IMR-90 (cell line): ENCODE measurements around the gene CCDC60. TPM values are rescaled to one million over a fixed set of nuclear protein-coding genes. Genes with fewer than 3 reads are reported as not detected.

Source experiments
- ATAC-seq: fragments of 200-7000 bp; cut with Tn5 transposase; 2 replicates; pipeline ENCODE4 v1.9.1; 2020; ENCODE audit warnings: low read depth, mild to moderate bottlenecking, moderate library complexity
- BruUV-seq: library from RNA; stranded (reverse); fragments of 400-500 nt; replicated peaks from 2 replicates; lab custom pipeline; 2021; lab: Mats Ljungman, UMichigan
- CTCF ChIA-PET: fragments of 300-600 bp; formaldehyde crosslinking; extraction: SDS; loops from one replicate; lab custom pipeline; 2021; ENCODE audit warnings: antibody characterized with exemption; lab: Yijun Ruan, JAX
- POLR2A ChIA-PET: fragments of 300-600 bp; sonication (Branson Sonifier 250); formaldehyde crosslinking; loops from one replicate; lab custom pipeline; 2022; ENCODE audit warnings: antibody characterized with exemption; ENCODE audit not compliant: unreplicated experiment; lab: Charles Lee
- DNase-seq: peaks from one replicate; pipeline ENCODE4 v3.0.0; 2013
- H2AFZ ChIP-seq: replicated peaks from 2 replicates; pipeline ENCODE3; 2013; ENCODE audit warnings: low read length, mild to moderate bottlenecking; ENCODE audit not compliant: poor library complexity
- H2AK5ac ChIP-seq: 2 replicates; pipeline ENCODE4 v1.6.1; 2013; ENCODE audit warnings: low read depth, low read length, inconsistent platforms
- H2AK9ac ChIP-seq: replicated peaks from 2 replicates; pipeline ENCODE3; 2013; ENCODE audit warnings: mild to moderate bottlenecking, low read depth, low read length, moderate library complexity; ENCODE audit not compliant: poor library complexity
- H2BK120ac ChIP-seq: 2 replicates; pipeline ENCODE4 v1.6.1; 2013; ENCODE audit warnings: low read depth, low read length, inconsistent platforms
- H2BK15ac ChIP-seq: 3 replicates; pipeline ENCODE4 v1.6.1; 2013; ENCODE audit warnings: low read depth, low read length, inconsistent platforms
- H2BK20ac ChIP-seq: 2 replicates; pipeline ENCODE4 v1.6.1; 2013; ENCODE audit warnings: low read depth, mild to moderate bottlenecking, inconsistent platforms, low read length, moderate library complexity
- H2BK5ac ChIP-seq: 2 replicates; pipeline ENCODE4 v1.6.1; 2013; ENCODE audit warnings: mild to moderate bottlenecking, low read depth, low read length, inconsistent platforms; ENCODE audit not compliant: poor library complexity, severe bottlenecking
- H3K14ac ChIP-seq: replicated peaks from 2 replicates; pipeline ENCODE4 v1.6.1; 2013; ENCODE audit warnings: low read depth, low read length, inconsistent platforms
- H3K18ac ChIP-seq: 2 replicates; pipeline ENCODE4 v1.6.1; 2013; ENCODE audit warnings: low read depth, low read length, control low read depth
- H3K23ac ChIP-seq: 2 replicates; pipeline ENCODE4 v1.6.1; 2013; ENCODE audit warnings: low read depth, low read length, inconsistent platforms
- H3K27ac ChIP-seq: 2 replicates; pipeline ENCODE4 v1.5.1; 2013; ENCODE audit warnings: mild to moderate bottlenecking, control low read depth, low read length; ENCODE audit not compliant: insufficient read depth
- H3K27me3 ChIP-seq: 2 replicates; pipeline ENCODE4 v1.6.1; 2013; ENCODE audit warnings: low read length; ENCODE audit not compliant: control insufficient read depth, insufficient read depth
- H3K36me3 ChIP-seq: 2 replicates; pipeline ENCODE4 v1.6.1; 2013; ENCODE audit warnings: low read length, mixed read lengths; ENCODE audit not compliant: control insufficient read depth, insufficient read depth
- H3K4ac ChIP-seq: 2 replicates; pipeline ENCODE4 v1.6.1; 2013; ENCODE audit warnings: low read depth, low read length, inconsistent platforms
- H3K4me1 ChIP-seq: 2 replicates; pipeline ENCODE4 v1.6.1; 2013; ENCODE audit warnings: low read length, mixed read lengths; ENCODE audit not compliant: control insufficient read depth, insufficient read depth
- H3K4me2 ChIP-seq: 2 replicates; pipeline ENCODE4 v1.6.1; 2013; ENCODE audit warnings: low read depth, mild to moderate bottlenecking, control low read depth, low read length, moderate library complexity
- H3K4me3 ChIP-seq: 2 replicates; pipeline ENCODE4 v1.5.1; 2013; ENCODE audit warnings: low read depth, mild to moderate bottlenecking, control low read depth, low read length, moderate library complexity; ENCODE audit not compliant: insufficient read depth
- H3K56ac ChIP-seq: 2 replicates; pipeline ENCODE4 v1.6.1; 2013; ENCODE audit warnings: low read length, inconsistent platforms; ENCODE audit not compliant: insufficient read depth; ENCODE audit errors: extremely low read depth
- H3K79me1 ChIP-seq, 2 experiments: 2 replicates each; pipeline ENCODE4 v1.6.1; 2013; ENCODE audit warnings: low read length in 2 of 2, inconsistent platforms in 1 of 2, low read depth in 1 of 2
- H3K9ac ChIP-seq: 2 replicates; pipeline ENCODE4 v1.6.1; 2013; ENCODE audit warnings: low read depth, low read length, control low read depth
- H3K9me1 ChIP-seq: 2 replicates; pipeline ENCODE4 v1.6.1; 2013; ENCODE audit warnings: low read length, inconsistent platforms; ENCODE audit not compliant: insufficient read depth
- H3K9me3 ChIP-seq: 2 replicates; pipeline ENCODE4 v1.6.1; 2013; ENCODE audit warnings: low read length; ENCODE audit not compliant: control insufficient read depth, insufficient read depth
- H4K20me1 ChIP-seq: 2 replicates; pipeline ENCODE4 v1.6.1; 2013; ENCODE audit warnings: low read length, inconsistent platforms; ENCODE audit not compliant: insufficient read depth
- H4K5ac ChIP-seq: 2 replicates; pipeline ENCODE4 v1.6.1; 2013; ENCODE audit warnings: mild to moderate bottlenecking, low read depth, low read length, control low read depth
- H4K8ac ChIP-seq, 2 experiments: 2 replicates each; pipeline ENCODE4 v1.6.1; 2013; ENCODE audit warnings: low read depth in 2 of 2, low read length in 2 of 2, control low read depth in 1 of 2, inconsistent platforms in 1 of 2
- H4K91ac ChIP-seq: 2 replicates; pipeline ENCODE4 v1.6.1; 2013; ENCODE audit warnings: low read depth, low read length, inconsistent platforms; ENCODE audit not compliant: insufficient read depth
- BHLHE40 ChIP-seq: fragments of 150-350 bp; IDR thresholded peaks from 2 replicates; pipeline ENCODE4 v1.6.1; 2016; ENCODE audit warnings: mild to moderate bottlenecking, low read depth, low read length
- CEBPB ChIP-seq: IDR thresholded peaks from 2 replicates; pipeline ENCODE4 v1.6.1; 2012; ENCODE audit warnings: low read depth, low read length, improper control_type of control experiment
- CHD1 ChIP-seq: IDR thresholded peaks from 2 replicates; pipeline ENCODE4 v1.6.1; 2012; ENCODE audit warnings: low read depth, low read length, improper control_type of control experiment
- ELK1 ChIP-seq: fragments of 150-350 bp; IDR thresholded peaks from 2 replicates; pipeline ENCODE4 v1.6.1; 2016; ENCODE audit warnings: low read depth, mild to moderate bottlenecking, low read length, moderate library complexity, borderline replicate concordance
- FOS ChIP-seq: fragments of 150-350 bp; IDR thresholded peaks from 2 replicates; pipeline ENCODE4 v1.6.1; 2016; ENCODE audit warnings: low read depth, low read length
- MAFK ChIP-seq: IDR thresholded peaks from 2 replicates; pipeline ENCODE4 v1.6.1; 2012; ENCODE audit warnings: low read depth, low read length, improper control_type of control experiment
- MAZ ChIP-seq: IDR thresholded peaks from 2 replicates; pipeline ENCODE4 v1.6.1; 2012; ENCODE audit warnings: low read depth, mild to moderate bottlenecking, low read length, improper control_type of control experiment, moderate library complexity, borderline replicate concordance
- MXI1 ChIP-seq: IDR thresholded peaks from 2 replicates; pipeline ENCODE4 v1.6.1; 2012; ENCODE audit warnings: low read depth, mild to moderate bottlenecking, low read length, moderate library complexity, borderline replicate concordance
- NFE2L2 ChIP-seq: fragments of 150-350 bp; IDR thresholded peaks from 2 replicates; pipeline ENCODE4 v1.6.1; 2016; ENCODE audit warnings: low read depth, mild to moderate bottlenecking, low read length
- POLR2A ChIP-seq: IDR thresholded peaks from 2 replicates; pipeline ENCODE4 v1.6.1; 2012; ENCODE audit warnings: mild to moderate bottlenecking, low read depth, low read length
- RAD21 ChIP-seq: IDR thresholded peaks from 2 replicates; pipeline ENCODE4 v1.6.1; 2012; ENCODE audit warnings: low read length, improper control_type of control experiment
- RCOR1 ChIP-seq: IDR thresholded peaks from 2 replicates; pipeline ENCODE4 v1.6.1; 2012; ENCODE audit warnings: mild to moderate bottlenecking, low read length, improper control_type of control experiment; ENCODE audit not compliant: insufficient replicate concordance
- RFX5 ChIP-seq: IDR thresholded peaks from 2 replicates; pipeline ENCODE4 v1.8.0; 2012; ENCODE audit warnings: low read depth, mild to moderate bottlenecking, low read length, moderate library complexity
- SMC3 ChIP-seq: fragments of 150-350 bp; IDR thresholded peaks from 2 replicates; pipeline ENCODE4 v1.6.1; 2016; ENCODE audit warnings: low read depth, mild to moderate bottlenecking, antibody characterized with exemption, low read length, moderate library complexity
- WGBS, 2 experiments: methylation state at CpG; one replicate each; pipeline versions ENCODE4 v1.1.5 to v1.1.7; 2013; ENCODE audit warnings: missing lambda C conversion rate in 2 of 2; ENCODE audit not compliant: insufficient read length in 1 of 2; ENCODE audit errors: extremely low coverage in 2 of 2; 5-methylcytosine and 5-hydroxymethylcytosine counted together
- dilution Hi-C: fragments of 300-500 bp; cut with HindIII; formaldehyde crosslinking; loops from one replicate; pipeline ENCODE4 v1.14.3; 2018; ENCODE audit warnings: low sequenced_read_pairs; ENCODE audit not compliant: unreplicated experiment
- in situ Hi-C: fragments of 300-500 bp; cut with MboI; formaldehyde crosslinking; loops from 3 replicates; pipeline ENCODE4 v1.14.3; 2019; ENCODE audit warnings: low sequenced_read_pairs, inconsistent platforms, mixed read lengths
- intact Hi-C: fragments of 100-400 bp; cut with micrococcal nuclease; formaldehyde crosslinking; loops from 2 replicates; pipeline ENCODE4 v1.10.0; 2022
- polyA plus RNA-seq, 3 experiments: library from polyadenylated mRNA; depleted of rRNA; stranded (reverse); fragments of >200 nt; gene quantifications; 2 replicates each; pipeline ENCODE4 v1.2.3, GENCODE V29; 2012; ENCODE audit warnings: low replicate concordance in 1 of 3
- total RNA-seq: library from RNA; depleted of rRNA; stranded (reverse); fragments of >200 nt; gene quantifications from 2 replicates; pipeline ENCODE4 v1.2.3, GENCODE V29; 2012
- TF ChIP-seq, protein P1 (sequence below): conservative IDR thresholded peaks from 2 replicates; pipeline ENCODE4 v1.5.1; 2012; ENCODE audit warnings: mild to moderate bottlenecking, low read depth, low read length, improper control_type of control experiment
- TF ChIP-seq, protein P2 (sequence below): fragments of 150-350 bp; IDR thresholded peaks from 2 replicates; pipeline ENCODE4 v1.6.1; 2017; ENCODE audit warnings: mild to moderate bottlenecking, antibody characterized with exemption, low read length, low read depth

Gene CCDC60
- total and polyA plus RNA-seq, 2 of the 4 experiments (the other 2 are of a cell fraction) = not detected

DNA sequence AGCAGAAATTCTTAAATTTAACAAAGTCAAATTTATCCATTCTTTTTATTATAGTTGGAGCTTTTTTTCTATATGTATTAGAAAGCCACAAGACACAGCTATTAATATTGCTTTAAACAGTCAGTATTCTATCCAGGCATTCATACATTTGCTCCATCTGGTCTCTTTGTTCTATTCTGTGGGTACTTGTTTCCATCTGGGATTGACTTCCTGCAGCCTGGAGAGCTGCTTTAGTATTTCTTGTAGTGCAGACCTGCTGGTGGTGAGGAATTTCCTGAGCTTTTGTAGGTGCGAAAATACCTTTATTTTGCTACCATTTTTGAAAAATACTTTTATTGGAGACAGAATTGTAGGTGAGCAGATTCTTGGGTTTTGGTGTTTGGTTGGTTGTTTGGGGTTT, 29.0 kb downstream of the CCDC60 start:
- H2BK120ac ChIP-seq = no peak overlapping the region
- H3K23ac ChIP-seq = no peak overlapping the region
- H3K79me1 ChIP-seq = no peaks in the 10 kb centered on the region
- no peaks in the 10 kb centered on the region for H3K9me1 ChIP-seq
- no peaks in the 10 kb centered on the region for H4K20me1 ChIP-seq
- H3K4ac ChIP-seq = no peak overlapping the region
- no peaks in the 10 kb centered on the region for H3K27me3 ChIP-seq
- H3K4me1 ChIP-seq = no peaks in the 10 kb centered on the region
- no peak overlapping the region for H2BK15ac ChIP-seq
- no peak overlapping the region for H2AK5ac ChIP-seq
- intact Hi-C loops = no loop called here
- no peak overlapping the region for H3K27ac ChIP-seq
- no peak overlapping the region for H4K8ac ChIP-seq
- no peak overlapping the region for H3K56ac ChIP-seq
- H3K36me3 ChIP-seq = no peaks in the 10 kb centered on the region
- CTCF ChIA-PET = interaction anchor here (0.5 kb wide), 1 partner anchor 47 kb away, joined by 5 read pairs; no protein-coding TSS in a partner anchor
- no peak overlapping the region for H3K9ac ChIP-seq
- H2AFZ ChIP-seq = no peak overlapping the region
- DNase-seq (no peak), ATAC-seq (no peak)
- H3K9me3 ChIP-seq = peaks cover 9% of the 10 kb centered on the region; the same call in 1 of the 2 replicates
- no peak overlapping the region for H3K14ac ChIP-seq
- H3K18ac ChIP-seq = no peak overlapping the region
- H3K4me2 ChIP-seq = no peak overlapping the region
- BruUV-seq = no TSS peak
- no peak overlapping the region for H3K4me3 ChIP-seq
- in situ Hi-C loops = no loop called here
- no peak overlapping the region for H2BK5ac ChIP-seq
- TF ChIP-seq MXI1 = no peak
- TF ChIP-seq SMC3 = no peak
- no peak for TF ChIP-seq FOS
- TF ChIP-seq CHD1 = no peak
- TF ChIP-seq, protein P1, sequence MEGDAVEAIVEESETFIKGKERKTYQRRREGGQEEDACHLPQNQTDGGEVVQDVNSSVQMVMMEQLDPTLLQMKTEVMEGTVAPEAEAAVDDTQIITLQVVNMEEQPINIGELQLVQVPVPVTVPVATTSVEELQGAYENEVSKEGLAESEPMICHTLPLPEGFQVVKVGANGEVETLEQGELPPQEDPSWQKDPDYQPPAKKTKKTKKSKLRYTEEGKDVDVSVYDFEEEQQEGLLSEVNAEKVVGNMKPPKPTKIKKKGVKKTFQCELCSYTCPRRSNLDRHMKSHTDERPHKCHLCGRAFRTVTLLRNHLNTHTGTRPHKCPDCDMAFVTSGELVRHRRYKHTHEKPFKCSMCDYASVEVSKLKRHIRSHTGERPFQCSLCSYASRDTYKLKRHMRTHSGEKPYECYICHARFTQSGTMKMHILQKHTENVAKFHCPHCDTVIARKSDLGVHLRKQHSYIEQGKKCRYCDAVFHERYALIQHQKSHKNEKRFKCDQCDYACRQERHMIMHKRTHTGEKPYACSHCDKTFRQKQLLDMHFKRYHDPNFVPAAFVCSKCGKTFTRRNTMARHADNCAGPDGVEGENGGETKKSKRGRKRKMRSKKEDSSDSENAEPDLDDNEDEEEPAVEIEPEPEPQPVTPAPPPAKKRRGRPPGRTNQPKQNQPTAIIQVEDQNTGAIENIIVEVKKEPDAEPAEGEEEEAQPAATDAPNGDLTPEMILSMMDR = no peak
- TF ChIP-seq NFE2L2 = no peak
- no peak for TF ChIP-seq CEBPB
- no peak for TF ChIP-seq POLR2A
- TF ChIP-seq RCOR1 = no peak
- no peak for TF ChIP-seq RAD21
- no peak for TF ChIP-seq MAFK
- TF ChIP-seq, protein P2, sequence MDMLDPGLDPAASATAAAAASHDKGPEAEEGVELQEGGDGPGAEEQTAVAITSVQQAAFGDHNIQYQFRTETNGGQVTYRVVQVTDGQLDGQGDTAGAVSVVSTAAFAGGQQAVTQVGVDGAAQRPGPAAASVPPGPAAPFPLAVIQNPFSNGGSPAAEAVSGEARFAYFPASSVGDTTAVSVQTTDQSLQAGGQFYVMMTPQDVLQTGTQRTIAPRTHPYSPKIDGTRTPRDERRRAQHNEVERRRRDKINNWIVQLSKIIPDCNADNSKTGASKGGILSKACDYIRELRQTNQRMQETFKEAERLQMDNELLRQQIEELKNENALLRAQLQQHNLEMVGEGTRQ = no peak
- TF ChIP-seq MAZ = no peak
- no peak for TF ChIP-seq ELK1
- TF ChIP-seq RFX5 = no peak
- TF ChIP-seq BHLHE40 = no peak
- no peak overlapping the region for H2AK9ac ChIP-seq
- H4K91ac ChIP-seq = no peak overlapping the region
- H4K5ac ChIP-seq = no peak overlapping the region
- dilution Hi-C loops = no loop called here
- H2BK20ac ChIP-seq = no peak overlapping the region
- WGBS, 2 experiments = no CpG with 5 or more reads among the region's 1 CpG
- POLR2A ChIA-PET = no interaction called here
